Panc1 (cell line): Measurements from ENCODE around the gene DDC. TPM values are rescaled to one million over a fixed set of nuclear protein-coding genes. Genes with fewer than 3 reads are reported as not detected.

ENCODE experiments used
- ATAC-seq: fragments of 200-7000 bp; cut with Tn5 transposase; 2 replicates; pipeline ENCODE4 v1.9.1; 2020; ENCODE audit warnings: mild to moderate bottlenecking, moderate library complexity
- BruUV-seq: library from RNA; stranded (reverse); fragments of 400-500 nt; replicated peaks from 2 replicates; lab custom pipeline; 2021; lab: Mats Ljungman, UMichigan
- CTCF ChIA-PET: fragments of 300-600 bp; sonication (Branson Sonifier 250); formaldehyde crosslinking; loops from one replicate; lab custom pipeline; 2022; ENCODE audit warnings: antibody characterized with exemption; lab: Charles Lee
- POLR2A ChIA-PET: fragments of 300-600 bp; sonication (Branson Sonifier 250); formaldehyde crosslinking; loops from one replicate; lab custom pipeline; 2022; ENCODE audit warnings: antibody characterized with exemption; lab: Charles Lee
- DNase-seq: peaks from one replicate; pipeline ENCODE4 v3.0.0-alpha.2; 2010; ENCODE audit warnings: low read depth, low spot score
- H3K27ac ChIP-seq: 2 replicates; pipeline ENCODE4 v1.5.1; 2011; ENCODE audit warnings: mild to moderate bottlenecking, low read length, inconsistent platforms
- H3K27me3 ChIP-seq: fragments of 200-500 bp; sonication (Bioruptor generic); 2 replicates; pipeline ENCODE4 v1.6.0; 2014; ENCODE audit warnings: low read length, inconsistent platforms; ENCODE audit not compliant: control insufficient read depth, insufficient read depth
- H3K36me3 ChIP-seq: fragments of 200-500 bp; sonication (Bioruptor generic); 2 replicates; pipeline ENCODE4 v1.5.1; 2014; ENCODE audit warnings: inconsistent platforms, mild to moderate bottlenecking, low read length, moderate library complexity; ENCODE audit not compliant: control insufficient read depth, insufficient read depth
- H3K4me1 ChIP-seq: 2 replicates; pipeline ENCODE4 v1.5.1; 2011; ENCODE audit warnings: inconsistent platforms, mild to moderate bottlenecking, low read length, moderate library complexity; ENCODE audit not compliant: control insufficient read depth, insufficient read depth
- H3K4me3 ChIP-seq, 2 experiments: 2 replicates each; pipeline ENCODE4 v1.5.1; 2011 to 2012; ENCODE audit warnings: low read depth in 2 of 2, low read length in 2 of 2, mild to moderate bottlenecking in 2 of 2, inconsistent platforms in 1 of 2, moderate library complexity in 1 of 2
- H3K9me3 ChIP-seq: fragments of 200-500 bp; sonication (Bioruptor generic); 2 replicates; pipeline ENCODE4 v1.5.1; 2014; ENCODE audit warnings: low read depth, mild to moderate bottlenecking, inconsistent platforms, low read length, moderate library complexity; ENCODE audit not compliant: control insufficient read depth, insufficient read depth
- CTCF ChIP-seq: fragments of 450-650 bp; IDR thresholded peaks from 2 replicates; pipeline ENCODE4 v1.5.1; 2017; ENCODE audit warnings: mild to moderate bottlenecking
- POLR2AphosphoS5 ChIP-seq: IDR thresholded peaks from 2 replicates; pipeline ENCODE4 v1.6.1; 2012; ENCODE audit warnings: mild to moderate bottlenecking, low read depth, low read length, moderate library complexity
- SIN3A ChIP-seq: IDR thresholded peaks from 2 replicates; pipeline ENCODE4 v1.6.1; 2012; ENCODE audit warnings: low read depth, mild to moderate bottlenecking, low read length, moderate library complexity, borderline replicate concordance; ENCODE audit not compliant: insufficient read depth
- TCF7L2 ChIP-seq: IDR thresholded peaks from 2 replicates; pipeline ENCODE4 v1.6.1; 2011; ENCODE audit warnings: mild to moderate bottlenecking, low read depth, low read length, inconsistent platforms
- in situ Hi-C: cut with HindIII; loops from 2 replicates; pipeline ENCODE4 v1.10.0; 2016; ENCODE audit warnings: low sequenced_read_pairs, low pct_unique_long_range_greater_than_20kb
- intact Hi-C: fragments of 100-400 bp; cut with micrococcal nuclease; formaldehyde crosslinking; loops from one replicate; pipeline ENCODE4 v1.10.0; 2022; ENCODE audit not compliant: unreplicated experiment
- total RNA-seq: library from RNA; stranded (reverse); gene quantifications from one replicate; pipeline ENCODE4 v1.2.1, GENCODE V29; 2021; ENCODE audit not compliant: unreplicated experiment
- TF ChIP-seq, protein P1 (sequence below), 2 experiments: IDR thresholded peaks; 2 replicates each; pipeline ENCODE4 v1.6.1; 2011 to 2012; ENCODE audit warnings: low read depth in 2 of 2, control low read depth in 1 of 2, low read length in 1 of 2, mild to moderate bottlenecking in 1 of 2, moderate library complexity in 1 of 2; ENCODE audit not compliant: insufficient read depth in 1 of 2

The DDC gene
- total RNA-seq, 1 experiment from 2014 or later, result not detected

DNA sequence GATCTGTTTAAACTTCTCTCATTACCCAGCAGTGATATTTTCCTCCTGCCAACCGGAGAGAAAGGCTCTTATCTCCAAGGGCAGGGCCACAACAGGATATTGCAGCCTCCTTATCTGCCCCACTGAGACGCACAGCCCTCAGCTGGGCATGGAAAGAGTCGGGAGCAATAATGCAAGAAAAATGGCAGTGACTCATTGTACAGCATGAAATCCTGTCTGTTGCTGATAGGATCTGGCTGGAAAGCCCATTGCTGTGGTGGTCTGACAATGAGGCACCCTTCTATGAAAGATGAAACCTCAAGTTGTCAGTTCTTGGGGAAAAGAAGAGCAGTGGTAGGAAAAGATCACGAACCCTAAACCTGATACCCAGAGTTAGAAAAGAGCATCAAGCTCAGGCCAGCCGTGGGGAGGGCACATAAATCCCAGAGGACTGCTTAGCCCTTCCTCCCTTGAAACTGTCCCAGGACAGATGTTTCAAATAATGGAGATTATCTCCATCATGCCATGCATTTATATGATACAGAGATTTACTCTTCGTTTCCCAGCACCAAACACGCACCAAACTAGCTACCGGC lies 68.0 kb downstream of the DDC start:
- Histone ChIP-seq H3K9me3 (no peaks in the 10 kb centered on the region), H3K27me3 (peaks cover 11% of the 10 kb centered on the region), H3K4me1 (no peaks in the 10 kb centered on the region), H3K36me3 (no peaks in the 10 kb centered on the region), H3K4me3 (no peak overlapping the region), H3K27ac (no peak overlapping the region)
- ATAC-seq (no peak), DNase-seq (no peak)
- TF ChIP-seq POLR2AphosphoS5 (no peak), CTCF (no peak), TCF7L2 (no peak), SIN3A (no peak)
- TF ChIP-seq, protein P1, sequence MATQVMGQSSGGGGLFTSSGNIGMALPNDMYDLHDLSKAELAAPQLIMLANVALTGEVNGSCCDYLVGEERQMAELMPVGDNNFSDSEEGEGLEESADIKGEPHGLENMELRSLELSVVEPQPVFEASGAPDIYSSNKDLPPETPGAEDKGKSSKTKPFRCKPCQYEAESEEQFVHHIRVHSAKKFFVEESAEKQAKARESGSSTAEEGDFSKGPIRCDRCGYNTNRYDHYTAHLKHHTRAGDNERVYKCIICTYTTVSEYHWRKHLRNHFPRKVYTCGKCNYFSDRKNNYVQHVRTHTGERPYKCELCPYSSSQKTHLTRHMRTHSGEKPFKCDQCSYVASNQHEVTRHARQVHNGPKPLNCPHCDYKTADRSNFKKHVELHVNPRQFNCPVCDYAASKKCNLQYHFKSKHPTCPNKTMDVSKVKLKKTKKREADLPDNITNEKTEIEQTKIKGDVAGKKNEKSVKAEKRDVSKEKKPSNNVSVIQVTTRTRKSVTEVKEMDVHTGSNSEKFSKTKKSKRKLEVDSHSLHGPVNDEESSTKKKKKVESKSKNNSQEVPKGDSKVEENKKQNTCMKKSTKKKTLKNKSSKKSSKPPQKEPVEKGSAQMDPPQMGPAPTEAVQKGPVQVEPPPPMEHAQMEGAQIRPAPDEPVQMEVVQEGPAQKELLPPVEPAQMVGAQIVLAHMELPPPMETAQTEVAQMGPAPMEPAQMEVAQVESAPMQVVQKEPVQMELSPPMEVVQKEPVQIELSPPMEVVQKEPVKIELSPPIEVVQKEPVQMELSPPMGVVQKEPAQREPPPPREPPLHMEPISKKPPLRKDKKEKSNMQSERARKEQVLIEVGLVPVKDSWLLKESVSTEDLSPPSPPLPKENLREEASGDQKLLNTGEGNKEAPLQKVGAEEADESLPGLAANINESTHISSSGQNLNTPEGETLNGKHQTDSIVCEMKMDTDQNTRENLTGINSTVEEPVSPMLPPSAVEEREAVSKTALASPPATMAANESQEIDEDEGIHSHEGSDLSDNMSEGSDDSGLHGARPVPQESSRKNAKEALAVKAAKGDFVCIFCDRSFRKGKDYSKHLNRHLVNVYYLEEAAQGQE (IDR thresholded peaks at IDR 0.05; ENCODE audit: insufficient read depth in 1 of 2, low read depth in 2 of 2, low read length in 1 of 2), result no peak
- CTCF ChIA-PET, result no interaction called here
- POLR2A ChIA-PET, result no interaction called here
- in situ Hi-C loops (no loop called here), intact Hi-C loops (no loop called here)
- BruUV-seq, result no TSS peak

DNA sequence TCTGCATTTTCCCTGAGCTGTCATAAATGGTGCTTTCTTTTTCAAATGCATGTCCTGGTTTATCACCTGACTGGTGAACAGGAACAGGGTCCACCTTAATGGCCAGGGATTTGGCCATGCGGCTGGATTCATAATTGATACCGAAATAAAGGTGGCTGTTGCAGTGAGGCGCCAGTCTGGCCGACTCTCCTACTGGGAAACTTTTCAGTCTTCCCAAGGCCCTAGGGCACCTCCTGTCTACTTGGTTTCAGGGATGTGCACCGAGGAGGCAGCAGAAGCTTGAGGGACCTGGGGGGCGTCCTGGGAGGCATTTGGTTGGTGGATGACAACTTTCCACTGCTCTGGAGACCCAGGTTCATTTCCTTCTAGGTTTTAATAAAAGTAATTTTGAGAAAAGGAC lies 68.6 kb downstream of the DDC start:
- BruUV-seq, result no TSS peak
- intact Hi-C loops, result no loop called here
- H3K4me3 ChIP-seq, result no peak overlapping the region
- ATAC-seq (no peak), DNase-seq (no peak)
- H3K4me1 ChIP-seq, result no peaks in the 10 kb centered on the region
- no peaks in the 10 kb centered on the region for H3K9me3 ChIP-seq
- in situ Hi-C loops, result no loop called here
- TF ChIP-seq CTCF (no peak), SIN3A (no peak), TCF7L2 (no peak)
- ChIA-PET POLR2A (no interaction called here), CTCF (no interaction called here)
- peaks cover 11% of the 10 kb centered on the region for H3K27me3 ChIP-seq
- no peaks in the 10 kb centered on the region for H3K36me3 ChIP-seq
- H3K27ac ChIP-seq, result no peak overlapping the region
